GM23338 (cell line): ENCODE results near the gene NUP153. TPM values are rescaled to one million over a fixed set of nuclear protein-coding genes. Genes with fewer than 3 reads are reported as not detected.

Experiments
- ATAC-seq: fragments of 200-7000 bp; cut with Tn5 transposase; 3 replicates; pipeline ENCODE4 v1.9.1; 2020
- DNase-seq: peaks from one replicate; pipeline ENCODE4 v3.0.0-alpha.2; 2015; ENCODE audit warnings: low spot score
- H2AFZ ChIP-seq: fragments of 200-600 bp; sonication (generic); 2 replicates; pipeline ENCODE4 v1.8.0; 2016; ENCODE audit warnings: antibody characterized with exemption, mild to moderate bottlenecking, moderate library complexity
- H3F3A ChIP-seq: fragments of 200-600 bp; sonication (generic); replicated peaks from 2 replicates; pipeline ENCODE4 v1.8.0; 2017; ENCODE audit warnings: antibody characterized with exemption, mixed run types, low read depth
- H3K27ac ChIP-seq: fragments of 200-600 bp; sonication (generic); 2 replicates; pipeline ENCODE4 v1.6.1; 2016; ENCODE audit warnings: low read depth
- H3K27me3 ChIP-seq: fragments of 200-600 bp; sonication (generic); 2 replicates; pipeline ENCODE4 v1.8.0; 2016; ENCODE audit warnings: mild to moderate bottlenecking, mixed run types, moderate library complexity; ENCODE audit not compliant: insufficient read depth
- H3K36me3 ChIP-seq: fragments of 200-600 bp; sonication (generic); 2 replicates; pipeline ENCODE4 v1.8.0; 2016; ENCODE audit warnings: mild to moderate bottlenecking; ENCODE audit not compliant: insufficient read depth
- H3K4me1 ChIP-seq: fragments of 200-600 bp; sonication (generic); 2 replicates; pipeline ENCODE4 v1.8.0; 2016; ENCODE audit warnings: mild to moderate bottlenecking, moderate library complexity; ENCODE audit not compliant: insufficient read depth
- H3K4me2 ChIP-seq: fragments of 200-600 bp; sonication (generic); 2 replicates; pipeline ENCODE4 v1.7.1; 2017; ENCODE audit warnings: mixed run types
- H3K4me3 ChIP-seq: fragments of 200-600 bp; sonication (generic); 2 replicates; pipeline ENCODE4 v1.6.1; 2016; ENCODE audit warnings: mixed run types
- H3K79me2 ChIP-seq: fragments of 200-600 bp; sonication (generic); replicated peaks from 2 replicates; pipeline ENCODE4 v1.8.0; 2017; ENCODE audit warnings: mild to moderate bottlenecking; ENCODE audit not compliant: insufficient read depth
- H3K9me2 ChIP-seq: fragments of 200-600 bp; sonication (generic); 2 replicates; pipeline ENCODE4 v1.8.0; 2017; ENCODE audit not compliant: insufficient read depth
- H4K20me1 ChIP-seq: fragments of 200-600 bp; sonication (generic); replicated peaks from 2 replicates; pipeline ENCODE4 v1.8.0; 2017; ENCODE audit warnings: mild to moderate bottlenecking; ENCODE audit not compliant: insufficient read depth
- H3K27ac Mint-ChIP-seq: 2 replicates; pipeline ENCODE4 v1.8.0; 2020; ENCODE audit warnings: inconsistent platforms, mild to moderate bottlenecking, moderate library complexity, mixed read lengths
- H3K27me3 Mint-ChIP-seq: 3 replicates; pipeline ENCODE4 v1.8.0; 2022; ENCODE audit warnings: low read depth, mild to moderate bottlenecking, moderate library complexity, mixed read lengths, inconsistent platforms; ENCODE audit not compliant: insufficient read depth, poor library complexity
- H3K36me3 Mint-ChIP-seq: 3 replicates; pipeline ENCODE4 v1.8.0; 2021; ENCODE audit warnings: low read depth, mild to moderate bottlenecking, inconsistent platforms, moderate library complexity, mixed read lengths
- H3K4me1 Mint-ChIP-seq: 3 replicates; pipeline ENCODE4 v1.8.0; 2020; ENCODE audit warnings: mild to moderate bottlenecking, inconsistent platforms, mixed read lengths
- H3K4me3 Mint-ChIP-seq: 3 replicates; pipeline ENCODE4 v1.8.0; 2021; ENCODE audit warnings: moderate library complexity, mild to moderate bottlenecking, inconsistent platforms, mixed read lengths
- H3K9me3 Mint-ChIP-seq: 3 replicates; pipeline ENCODE4 v1.8.0; 2020; ENCODE audit warnings: moderate library complexity, mild to moderate bottlenecking, inconsistent platforms, mixed read lengths
- CREB1 ChIP-seq: fragments of 250-450 bp; sonication (Bioruptor Pico); IDR thresholded peaks from 2 replicates; pipeline ENCODE4 v1.5.0; 2020; ENCODE audit warnings: low read depth, mild to moderate bottlenecking, moderate library complexity
- CTCF ChIP-seq, 2 experiments: fragments of 200-600 bp in 1 of 2; sonication (generic) in 1 of 2; conservative IDR thresholded peaks; 2 replicates each; pipeline versions ENCODE4 v1.5.1 to v1.6.1; 2016 to 2017; ENCODE audit warnings: antibody characterized with exemption in 2 of 2, low read depth in 2 of 2, mild to moderate bottlenecking in 2 of 2, moderate library complexity in 1 of 2
- ETS1 ChIP-seq: IDR thresholded peaks from 2 replicates; pipeline ENCODE4 v1.6.1; 2016; ENCODE audit warnings: antibody characterized with exemption
- EZH2 ChIP-seq: fragments of 200-600 bp; sonication (generic); IDR thresholded peaks from one replicate; pipeline ENCODE4 v1.8.0; 2017; ENCODE audit warnings: antibody characterized with exemption, mild to moderate bottlenecking, low read depth; ENCODE audit not compliant: unreplicated experiment
- EZH2phosphoT487 ChIP-seq: fragments of 200-600 bp; sonication (generic); IDR thresholded peaks from one replicate; pipeline ENCODE4 v1.8.1; 2018; ENCODE audit warnings: antibody characterized with exemption; ENCODE audit not compliant: unreplicated experiment
- JUNB ChIP-seq: IDR thresholded peaks from one replicate; pipeline ENCODE4 v1.6.1; 2016; ENCODE audit warnings: antibody characterized with exemption; ENCODE audit not compliant: unreplicated experiment
- NANOG ChIP-seq: IDR thresholded peaks from 2 replicates; pipeline ENCODE4 v1.6.1; 2016; ENCODE audit warnings: antibody characterized with exemption, borderline replicate concordance
- POLR2AphosphoS5 ChIP-seq: IDR thresholded peaks from 2 replicates; pipeline ENCODE4 v1.6.1; 2016; ENCODE audit warnings: antibody characterized with exemption, low read depth
- STAT1 ChIP-seq: IDR thresholded peaks from one replicate; pipeline ENCODE4 v1.6.1; 2016; ENCODE audit warnings: antibody characterized with exemption; ENCODE audit not compliant: unreplicated experiment
- ZNF114 ChIP-seq: fragments of 250-450 bp; sonication (Bioruptor Pico); IDR thresholded peaks from 2 replicates; pipeline ENCODE4 v1.5.0; 2020; ENCODE audit warnings: mild to moderate bottlenecking, moderate library complexity
- ZNF331 ChIP-seq: fragments of 250-450 bp; sonication (Bioruptor Pico); IDR thresholded peaks from 2 replicates; pipeline ENCODE4 v1.5.0; 2020; ENCODE audit warnings: low read depth, mild to moderate bottlenecking, moderate library complexity
- ZNF462 ChIP-seq: fragments of 250-450 bp; sonication (Bioruptor Pico); IDR thresholded peaks from 2 replicates; pipeline ENCODE4 v1.5.0; 2020; ENCODE audit warnings: mild to moderate bottlenecking, moderate library complexity
- polyA plus RNA-seq: library from polyadenylated mRNA; unstranded; fragments of >200 nt; fragmentation: Nextera tagmentation; extraction: Ambion mirVana; gene quantifications from 2 replicates; pipeline ENCODE4 v1.2.1, GENCODE V29; 2016
- total RNA-seq: library from RNA; depleted of rRNA; stranded (reverse); fragments of >200 nt; shearing (Covaris generic); gene quantifications from 2 replicates; pipeline ENCODE4 v1.2.3, GENCODE V29; 2014

Gene NUP153
- total and polyA plus RNA-seq, 2 experiments from 2014 or later = 23.8 to 88.4 TPM

GRCh38 chr6:17744019-17744756 is 37.5 kb upstream of the NUP153 start:
- 0 out of 2 replicates have a peak overlapping the region, but pooled peaks have one; percentile 52 for H2AFZ ChIP-seq
- H3K79me2 ChIP-seq = no peaks in the 10 kb centered on the region
- TF ChIP-seq ZNF331 (CRISPR knock-in tag) = no peak
- no peak for TF ChIP-seq POLR2AphosphoS5
- TF ChIP-seq EZH2phosphoT487 = no peak
- no peak for TF ChIP-seq CREB1
- TF ChIP-seq ZNF114 (CRISPR knock-in tag) = no peak
- TF ChIP-seq EZH2 = no peak
- TF ChIP-seq JUNB = no peak
- no peak for TF ChIP-seq STAT1
- no peak for TF ChIP-seq ZNF462 (CRISPR knock-in tag)
- no peak for TF ChIP-seq CTCF (conservative IDR thresholded peaks at IDR 0.05; ENCODE audit: low read depth in 2 of 2)
- no peak for TF ChIP-seq ETS1
- no peak for TF ChIP-seq NANOG
- no peak overlapping the region for H3K27ac ChIP-seq
- no peaks in the 10 kb centered on the region for H3K9me2 ChIP-seq
- no peak for ATAC-seq
- DNase-seq = no peak
- H3K27me3 Mint-ChIP-seq = peaks cover 8% of the 10 kb centered on the region
- H3K36me3 ChIP-seq = no peaks in the 10 kb centered on the region
- H3K27me3 ChIP-seq = no peaks in the 10 kb centered on the region
- H3K36me3 Mint-ChIP-seq = no peaks in the 10 kb centered on the region
- H3F3A ChIP-seq = no peaks in the 10 kb centered on the region
- H3K4me1 Mint-ChIP-seq = no peaks in the 10 kb centered on the region
- H3K4me3 ChIP-seq = no peak overlapping the region
- no peak overlapping the region for H3K27ac Mint-ChIP-seq
- no peaks in the 10 kb centered on the region for H4K20me1 ChIP-seq
- H3K9me3 Mint-ChIP-seq = peaks cover 3% of the 10 kb centered on the region; the same call in 2 of the 3 replicates
- H3K4me2 ChIP-seq = no peak overlapping the region
- H3K4me3 Mint-ChIP-seq = no peak overlapping the region
- H3K4me1 ChIP-seq = no peaks in the 10 kb centered on the region
